GM11168 (cell line): ENCODE data around the gene MAPK12.

Experiments used
- in situ Hi-C: fragments of 300-500 bp; cut with MboI; formaldehyde crosslinking; loops from one replicate; pipeline ENCODE4 v1.12.0; 2022; ENCODE audit warnings: low sequenced_read_pairs; ENCODE audit not compliant: unreplicated experiment

Gene MAPK12

DNA sequence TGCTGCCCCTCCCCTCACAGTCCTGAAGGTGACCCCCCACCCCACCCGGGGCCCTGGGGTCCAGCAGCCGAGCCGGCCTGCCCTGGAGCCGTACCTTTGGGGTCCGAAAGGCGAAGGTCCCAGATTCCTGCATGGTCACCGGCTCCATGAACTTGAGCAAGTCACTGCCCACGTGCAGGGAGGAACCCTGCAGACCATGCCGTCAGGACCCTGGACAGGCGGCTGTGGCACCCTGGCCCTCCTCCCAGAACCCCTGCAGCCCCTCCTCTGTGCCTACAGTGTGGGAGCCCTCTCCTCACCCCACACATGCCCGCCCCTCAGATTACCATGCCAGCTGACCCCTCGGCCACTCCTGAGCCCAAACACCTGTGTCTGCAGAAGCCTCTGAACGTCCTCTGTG is 23.0 kb upstream of the MAPK12 start:
- in situ Hi-C loops: no loop called here

DNA sequence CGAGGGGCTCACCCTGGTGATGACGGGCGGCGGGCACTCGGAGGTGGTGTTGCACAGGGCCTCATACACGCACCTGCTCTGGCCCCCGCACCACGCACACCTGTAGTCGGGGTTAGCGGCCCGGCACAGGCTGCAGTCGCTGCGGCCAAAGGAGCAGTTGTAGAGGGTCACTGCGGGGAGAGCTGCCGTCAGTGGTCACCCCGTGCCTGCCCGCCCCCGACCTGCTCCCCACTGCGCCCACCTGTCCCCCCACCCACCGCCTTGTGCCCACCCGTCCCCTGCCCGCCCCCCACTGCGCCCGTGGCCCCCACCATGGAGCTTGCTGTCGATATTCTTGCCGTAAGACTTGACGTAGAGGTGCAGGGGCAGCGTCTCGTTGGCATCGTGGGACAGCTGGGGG is 22.3 kb upstream of the MAPK12 start:
- in situ Hi-C loops: no loop called here

DNA sequence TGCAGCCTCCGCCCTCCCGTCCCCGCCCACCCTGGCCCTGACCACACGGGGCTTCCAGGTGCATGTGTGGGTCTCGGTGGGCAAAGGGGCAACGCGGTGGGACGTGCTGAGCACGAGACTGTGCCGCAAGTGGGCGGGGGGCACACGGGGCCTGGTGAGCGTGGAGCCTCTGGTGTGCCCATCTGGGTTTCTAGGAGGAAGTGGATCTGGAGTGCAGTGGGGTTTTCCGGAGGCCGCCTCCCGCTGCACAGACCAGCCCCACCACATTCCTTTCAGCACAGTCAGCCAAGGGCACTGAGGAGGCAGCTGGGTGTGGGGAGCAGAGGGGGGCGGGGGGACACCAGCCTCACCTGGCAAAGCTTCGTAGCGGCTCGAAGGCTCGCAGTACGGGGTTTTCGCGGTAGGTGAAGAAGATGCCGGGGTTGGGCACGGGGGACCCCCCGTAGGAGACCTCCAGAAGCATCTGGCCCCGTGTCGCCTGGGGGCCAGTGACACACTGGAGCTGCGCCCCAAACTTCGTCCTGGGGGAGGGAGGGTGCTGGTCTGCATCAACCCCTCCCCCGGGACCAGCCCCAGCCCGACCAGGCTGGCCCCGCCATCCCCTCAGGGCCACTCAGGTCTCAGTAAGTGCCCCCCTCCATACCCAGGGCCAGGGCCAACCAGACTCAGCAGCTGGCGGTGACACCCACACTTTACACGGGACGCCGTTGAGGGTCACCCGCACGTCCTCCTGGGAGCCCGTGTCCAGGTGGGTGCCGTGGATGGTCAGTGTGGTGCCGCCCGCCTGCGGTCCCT is 21.1 kb upstream of the MAPK12 start:
- in situ Hi-C loops: no loop called here

DNA sequence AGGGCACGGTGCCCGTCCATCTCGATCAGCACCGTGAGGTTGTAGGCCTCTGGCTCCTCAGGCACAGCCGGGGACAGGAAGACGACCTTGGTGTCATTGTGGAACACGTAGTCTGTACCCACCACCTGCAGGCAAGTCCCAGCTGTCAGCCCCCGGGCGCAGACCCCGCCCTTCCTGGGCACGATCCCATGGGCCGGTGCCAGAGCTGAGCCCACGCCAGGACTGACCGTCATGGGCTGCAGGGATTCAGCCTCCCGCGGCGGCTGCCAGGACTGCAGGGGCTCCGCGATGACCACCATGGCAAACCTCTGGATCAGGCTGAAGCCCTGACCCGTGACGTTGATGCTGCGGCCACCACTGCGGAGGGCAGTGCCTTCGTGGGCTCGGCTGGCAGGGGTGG is 20.5 kb upstream of the MAPK12 start:
- in situ Hi-C loops: no loop called here

DNA sequence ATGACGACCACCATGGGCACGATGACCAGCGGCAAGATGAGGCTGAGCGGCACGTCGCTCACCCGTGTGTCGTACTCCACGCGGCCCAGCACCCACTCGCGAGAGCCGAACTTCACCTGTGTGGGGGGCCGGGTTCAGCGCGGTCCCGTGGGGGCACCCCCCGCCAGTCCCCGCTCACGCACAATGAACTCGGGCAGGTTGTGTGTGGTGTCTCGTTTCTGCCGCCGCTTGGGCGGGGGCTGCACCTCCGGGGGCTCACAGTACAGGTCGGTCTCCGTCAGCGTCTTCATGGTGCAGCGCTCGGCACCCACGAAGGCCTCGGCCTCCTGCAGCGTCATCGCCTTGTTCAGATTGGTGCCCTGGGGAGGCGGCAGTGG is 19.9 kb upstream of the MAPK12 start:
- in situ Hi-C loops: no loop called here

DNA sequence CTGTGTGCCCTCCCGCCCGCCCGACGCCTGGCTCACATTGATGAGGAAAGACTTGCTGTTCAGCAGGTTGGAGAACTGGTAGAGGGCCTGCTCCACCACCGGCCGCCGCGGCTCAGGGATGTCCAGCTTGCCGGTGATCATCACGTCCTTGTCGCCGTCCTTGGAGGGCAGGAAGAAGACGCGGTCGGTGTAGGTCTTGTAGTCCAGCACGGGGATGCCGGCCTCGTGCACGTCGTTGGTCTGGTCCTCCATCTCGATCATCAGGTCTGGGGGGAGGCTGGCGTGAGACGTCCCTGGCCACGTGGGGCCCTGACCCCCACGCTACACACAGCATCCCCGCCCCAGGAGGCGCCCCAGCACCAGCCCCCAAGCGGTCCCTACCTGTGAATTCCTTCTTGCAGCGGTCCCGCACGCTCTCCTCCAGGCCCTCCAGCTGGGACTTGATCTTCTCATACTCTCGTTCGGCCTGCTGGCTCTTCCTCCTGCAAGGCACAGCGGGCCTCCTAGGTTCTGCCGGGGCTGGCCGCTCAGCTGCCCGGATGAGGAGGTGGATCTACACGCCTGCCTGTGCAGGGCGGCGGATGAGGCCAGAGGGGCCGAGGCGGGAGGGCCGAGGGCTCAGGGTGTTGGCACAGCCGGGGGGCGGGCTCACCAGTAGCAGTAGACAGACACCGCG is 19.4 kb upstream of the MAPK12 start:
- in situ Hi-C loops: no loop called here

DNA sequence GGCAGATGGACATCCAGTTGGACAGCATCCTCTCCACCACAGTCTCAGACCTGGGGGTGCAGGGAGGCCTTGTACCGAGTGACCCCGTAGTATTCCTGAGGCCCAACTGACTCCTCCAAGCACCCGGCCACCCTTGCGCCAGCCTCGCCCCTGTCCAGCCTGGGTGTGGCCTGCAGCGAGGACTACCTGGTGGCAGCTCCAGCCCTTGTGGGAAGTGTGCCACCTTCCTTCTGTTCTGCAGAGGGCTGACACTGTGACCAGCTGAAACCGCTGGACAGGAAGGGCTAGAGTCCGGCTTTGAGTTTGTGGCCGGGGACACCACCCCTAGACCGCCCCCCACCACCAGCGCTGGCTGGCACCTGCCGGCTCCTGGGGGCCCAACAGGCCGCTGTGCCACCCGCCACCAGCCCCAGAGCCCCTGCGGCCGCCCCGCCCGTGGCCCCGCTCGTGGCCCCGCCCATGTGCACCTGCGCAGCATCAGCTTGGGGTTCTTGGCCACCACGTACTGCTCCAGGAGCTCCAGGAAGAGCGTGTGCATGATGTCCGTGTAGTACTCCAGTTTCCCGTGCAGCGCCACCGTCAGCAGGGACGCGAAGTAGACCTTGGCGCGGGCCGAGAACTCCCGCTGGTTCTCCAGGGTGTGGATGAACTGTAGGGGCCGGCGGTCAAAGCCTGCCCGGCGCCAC is 18.7 kb upstream of the MAPK12 start:
- in situ Hi-C loops: no loop called here

DNA sequence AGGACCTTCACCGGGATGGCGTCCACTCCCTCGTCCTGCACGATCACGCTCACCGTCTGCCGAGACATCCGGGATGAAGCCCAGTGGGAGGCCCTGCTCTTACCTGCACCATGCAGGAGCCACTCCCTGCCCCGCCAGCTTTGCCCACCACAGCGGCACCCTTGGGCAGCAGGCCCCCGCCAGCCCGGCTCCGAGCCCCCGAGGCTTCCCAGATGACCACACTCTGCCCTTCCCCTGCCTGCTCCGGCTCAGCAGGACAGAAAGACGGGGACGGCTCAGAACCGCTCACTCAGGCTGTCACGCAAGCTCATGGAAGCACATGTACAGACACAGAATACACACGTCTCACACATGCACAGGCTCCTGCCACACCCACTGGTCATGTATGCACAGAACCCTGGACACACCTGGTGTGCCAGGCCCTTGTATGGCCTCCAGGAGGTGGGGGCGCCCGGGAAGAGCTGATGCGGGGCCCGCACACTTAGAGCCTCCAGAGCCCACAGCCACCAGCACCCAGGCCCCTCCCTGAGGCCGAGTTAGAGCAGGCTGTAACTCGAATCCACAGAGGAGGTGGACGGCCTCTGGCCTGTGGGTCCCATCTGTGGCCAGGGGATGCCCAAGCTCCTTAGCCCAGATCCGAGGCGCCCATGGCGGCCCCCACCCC is 17.6 kb upstream of the MAPK12 start:
- in situ Hi-C loops: loop anchor here (10.0 kb wide), 1 partner anchor 46 kb away; the partner anchor contains the start of gene DENND6B

DNA sequence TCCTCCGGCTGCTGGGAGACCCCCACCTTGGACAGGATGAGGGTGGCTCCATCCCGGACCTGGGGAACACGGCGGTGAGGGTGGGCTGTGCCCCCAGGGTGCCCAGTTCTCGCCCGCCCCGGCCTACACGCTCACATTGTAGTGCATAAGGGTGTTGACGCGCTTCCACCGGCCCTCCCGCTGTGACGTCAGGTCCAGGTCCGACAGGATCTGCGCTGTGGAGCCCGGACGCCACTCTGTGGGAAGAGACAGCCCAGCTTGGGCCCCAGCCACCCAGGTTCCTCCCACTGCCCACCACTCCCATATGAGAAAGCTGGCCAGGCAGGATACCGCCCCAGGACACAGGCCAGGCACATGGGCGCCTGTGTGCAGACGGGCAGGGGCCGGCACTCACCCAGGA is 17.0 kb upstream of the MAPK12 start:
- in situ Hi-C loops: loop anchor here (10.0 kb wide), 1 partner anchor 46 kb away; the partner anchor contains the start of gene DENND6B

DNA sequence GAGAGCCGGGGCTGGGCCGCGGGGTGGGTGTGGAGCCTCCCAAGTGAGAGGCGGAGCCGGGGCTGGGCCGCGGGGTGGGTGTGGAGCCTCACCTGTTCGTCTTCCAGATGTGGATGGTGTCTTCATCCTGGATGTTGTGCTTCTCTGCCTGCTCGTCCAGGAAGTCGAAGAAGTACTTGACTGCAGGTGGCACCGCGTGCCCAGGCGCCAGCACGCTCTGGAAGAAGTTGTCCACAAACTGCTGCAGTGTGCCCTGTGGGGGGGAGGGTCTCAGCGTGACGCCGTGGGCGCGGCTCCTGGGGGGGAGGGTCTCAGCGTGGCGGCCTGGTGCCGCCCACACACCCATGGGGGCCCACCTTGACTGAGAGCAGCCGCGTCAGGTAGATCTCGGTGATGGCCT is 16.3 kb upstream of the MAPK12 start:
- in situ Hi-C loops: loop anchor here (10.0 kb wide), 1 partner anchor 47 kb away; the partner anchor contains the start of gene DENND6B

DNA sequence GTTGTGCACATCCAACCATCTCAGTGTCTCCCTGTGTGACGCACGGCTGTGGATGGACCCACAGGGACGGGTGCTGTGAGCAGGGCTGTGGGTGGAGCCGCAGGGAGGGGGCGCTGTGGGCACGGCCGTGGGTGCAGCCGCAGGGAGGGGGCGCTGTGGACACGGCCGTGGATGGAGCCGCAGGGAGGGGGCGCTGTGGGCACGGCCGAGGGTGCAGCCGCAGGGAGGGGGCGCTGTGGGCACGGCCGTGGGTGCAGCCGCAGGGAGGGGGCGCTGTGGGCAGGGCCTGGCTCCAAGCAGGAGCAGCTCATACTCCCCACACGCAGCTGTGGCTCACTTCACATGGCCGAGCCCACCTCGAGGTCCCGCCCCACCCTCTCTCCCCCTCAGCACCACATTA is 14.7 kb upstream of the MAPK12 start:
- in situ Hi-C loops: loop anchor here (10.0 kb wide), 1 partner anchor 49 kb away; the partner anchor contains the start of gene DENND6B

DNA sequence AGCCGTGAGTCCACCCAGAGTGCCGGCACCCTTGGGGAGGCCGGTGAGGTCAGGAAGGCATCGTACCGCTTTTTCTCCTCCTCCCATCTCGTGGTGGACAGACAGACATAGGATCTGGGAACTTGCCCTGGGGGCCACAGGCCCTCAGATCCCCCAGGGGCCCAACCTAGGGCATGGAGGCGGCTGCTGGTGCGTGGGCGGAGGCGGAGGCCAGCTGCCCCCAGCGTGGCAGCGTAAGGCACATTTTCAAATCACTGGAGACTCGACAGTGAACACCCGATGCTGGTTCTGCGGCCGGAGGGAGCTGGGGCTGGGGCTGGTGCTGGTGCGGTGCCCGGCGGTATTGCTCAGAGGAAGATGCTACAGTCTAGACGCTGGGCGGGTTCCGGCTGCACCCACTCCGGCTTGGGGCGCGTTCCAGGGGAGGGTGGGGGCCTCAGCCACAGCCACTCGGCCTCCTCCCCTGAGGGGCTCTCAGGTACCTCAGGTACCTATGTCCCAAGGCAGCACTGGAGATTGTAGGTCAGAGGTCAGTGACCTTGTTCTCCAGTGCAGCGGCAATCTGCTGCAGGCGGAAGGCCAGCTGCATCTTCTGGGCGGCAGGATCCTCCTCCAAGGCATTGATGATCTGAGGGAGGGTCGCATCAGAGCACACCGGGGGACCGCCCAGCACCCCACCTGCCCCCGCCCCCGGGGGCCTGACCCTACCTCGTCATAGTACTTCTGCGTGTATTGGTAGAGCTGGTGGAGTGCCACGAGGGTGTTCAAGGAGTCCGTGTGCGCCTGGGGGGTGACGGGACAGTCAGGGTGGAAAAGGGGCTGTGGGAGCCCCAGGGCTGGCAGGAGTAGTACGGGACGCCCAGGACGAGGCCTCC is 13.9 kb upstream of the MAPK12 start:
- in situ Hi-C loops: loop anchor here (10.0 kb wide), 1 partner anchor 49 kb away; the partner anchor contains the start of gene DENND6B

DNA sequence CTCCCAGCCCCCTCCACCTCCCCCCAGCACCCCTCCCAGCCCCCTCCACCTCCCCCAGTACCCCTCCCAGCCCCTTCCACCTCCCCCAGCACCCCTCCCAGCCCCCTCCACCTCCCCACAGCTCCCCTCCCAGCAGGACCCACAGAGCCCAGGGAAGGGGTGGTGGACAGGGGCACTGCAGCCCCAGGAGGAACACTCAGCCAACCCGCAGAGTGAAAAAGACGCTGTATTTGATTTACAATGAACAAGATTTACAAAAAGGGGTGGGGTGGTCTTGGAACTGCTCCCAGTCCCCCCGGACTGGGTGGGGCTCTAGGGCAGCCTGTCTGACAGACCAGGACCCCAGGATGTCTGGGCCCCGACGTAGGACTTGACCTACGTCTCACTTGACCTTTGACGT is 13.3 kb upstream of the MAPK12 start:
- in situ Hi-C loops: loop anchor here (10.0 kb wide), 1 partner anchor 50 kb away; the partner anchor contains the start of gene DENND6B

DNA sequence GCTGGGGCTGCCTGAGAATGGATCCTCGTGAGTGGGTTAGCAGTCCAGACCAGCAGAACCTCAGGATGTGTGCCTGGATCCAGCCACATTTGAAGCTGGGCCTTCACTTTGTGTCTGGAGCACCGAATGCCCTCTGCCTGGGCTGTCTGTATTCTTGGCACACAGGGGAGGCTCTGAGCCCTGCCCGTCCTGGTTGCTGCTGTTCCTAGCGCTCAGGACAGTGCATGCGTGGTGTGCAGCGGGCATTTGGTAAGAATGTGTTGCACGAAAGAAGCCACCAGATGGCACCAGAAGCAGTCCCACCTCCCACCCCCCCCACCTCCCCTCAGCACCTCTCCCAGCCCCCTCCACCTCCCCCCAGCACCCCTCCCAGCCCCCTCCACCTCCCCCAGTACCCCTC is 12.8 kb upstream of the MAPK12 start:
- in situ Hi-C loops: loop anchor here (10.0 kb wide), 1 partner anchor 50 kb away; the partner anchor contains the start of gene DENND6B

DNA sequence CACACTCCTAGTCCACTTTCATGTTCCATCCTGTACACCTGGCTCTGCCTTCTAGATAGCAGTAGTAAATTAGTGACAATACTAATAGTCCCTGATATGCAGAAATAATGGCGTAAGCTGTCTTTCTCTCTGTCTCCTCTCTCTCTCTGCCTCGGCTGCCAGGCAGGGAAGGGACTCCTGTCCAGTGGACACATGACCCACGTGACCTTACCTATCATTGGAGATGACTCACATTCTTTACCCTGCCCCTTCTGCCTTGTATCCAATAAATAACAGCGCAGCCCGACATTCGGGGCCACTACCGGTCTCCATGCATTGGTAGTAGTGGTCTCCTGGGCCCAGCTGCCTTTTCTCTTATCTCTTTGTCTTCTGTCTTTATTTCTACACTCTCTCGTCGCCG is 12.3 kb upstream of the MAPK12 start:
- in situ Hi-C loops: loop anchor here (10.0 kb wide), 1 partner anchor 51 kb away; the partner anchor contains the start of gene DENND6B

DNA sequence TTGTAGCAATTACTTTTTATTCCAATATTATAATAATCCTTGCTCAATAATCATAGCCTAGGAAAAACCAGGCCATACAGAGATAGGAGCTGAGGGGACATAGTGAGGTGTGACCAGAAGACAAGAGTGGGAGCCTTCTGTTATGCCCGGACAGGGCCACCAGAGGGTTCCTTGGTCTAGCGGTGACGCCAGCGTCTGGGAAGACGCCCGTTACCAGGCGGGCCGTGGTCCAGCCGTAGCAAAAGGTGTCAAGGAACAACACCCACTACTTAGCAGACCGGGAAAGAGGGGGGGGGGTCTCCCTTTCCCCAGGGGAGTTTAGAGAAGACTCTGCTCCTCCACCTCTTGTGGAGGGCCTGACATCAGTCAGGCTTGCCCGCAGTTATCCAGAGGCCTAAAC is 11.9 kb upstream of the MAPK12 start:
- in situ Hi-C loops: loop anchor here (10.0 kb wide), 1 partner anchor 51 kb away; the partner anchor contains the start of gene DENND6B

DNA sequence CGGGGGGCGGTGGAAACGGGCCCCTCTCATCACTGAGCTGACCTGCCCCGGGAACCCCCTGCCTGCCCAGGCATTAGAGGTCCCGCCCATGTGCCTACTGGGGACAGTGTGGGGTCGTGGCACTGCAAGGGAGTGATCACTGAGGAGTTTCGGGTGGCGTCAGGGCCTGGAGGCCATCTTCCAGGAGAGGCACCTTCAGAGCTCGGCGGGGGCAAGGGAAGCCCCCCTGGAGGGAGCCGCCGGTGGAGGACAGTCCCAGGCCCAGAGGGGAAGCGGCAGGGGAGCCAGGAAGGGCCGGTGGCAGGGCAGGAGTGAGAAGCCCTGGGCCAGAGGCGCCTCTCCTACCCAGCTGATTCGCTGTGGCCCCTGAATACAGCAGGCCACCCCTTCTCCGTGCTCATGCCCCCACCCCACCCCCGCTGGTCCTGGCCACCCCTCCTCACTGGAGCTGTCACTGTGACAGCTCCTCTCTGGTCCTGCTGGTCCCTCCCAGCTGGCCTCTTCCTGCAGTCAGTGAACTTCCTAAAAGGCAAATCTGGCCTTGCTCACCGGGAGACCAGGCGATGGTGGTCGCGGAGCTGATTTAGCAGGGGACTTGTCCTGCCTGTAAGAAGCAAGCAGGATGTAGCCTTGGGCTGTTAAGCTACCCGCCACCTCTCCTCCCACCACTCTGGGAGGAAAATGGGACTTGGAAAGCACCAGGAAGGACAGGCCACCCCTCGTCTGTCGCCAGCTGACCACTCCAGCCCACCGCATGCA is 10.7 kb upstream of the MAPK12 start:
- in situ Hi-C loops: loop anchor here (10.0 kb wide), 1 partner anchor 53 kb away; the partner anchor contains the start of gene DENND6B

DNA sequence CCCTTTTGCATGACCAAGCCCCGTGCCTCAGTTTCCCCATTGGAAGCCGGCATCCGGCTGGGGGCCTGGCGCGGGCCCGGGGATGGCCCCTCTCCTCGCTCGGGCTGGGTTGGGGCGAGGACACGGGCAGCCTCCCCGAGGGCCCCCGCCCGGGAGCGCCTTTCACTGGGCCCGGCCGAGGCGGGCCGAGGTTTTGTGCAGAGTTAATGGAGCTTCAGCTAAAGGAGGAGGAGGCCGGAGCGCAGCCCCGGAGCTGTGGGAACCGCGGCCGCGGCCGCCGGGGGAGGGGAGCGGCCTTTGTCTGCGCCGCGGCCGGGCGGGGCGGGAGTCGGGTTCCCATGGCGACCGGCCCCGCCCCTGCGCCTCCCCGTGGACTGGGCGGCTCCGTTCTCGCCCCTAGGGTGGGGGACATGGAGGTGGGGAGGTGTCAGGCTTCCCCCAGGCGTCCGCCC is 10.1 kb upstream of the MAPK12 start:
- in situ Hi-C loops: loop anchor here (10.0 kb wide), 1 partner anchor 53 kb away; the partner anchor contains the start of gene DENND6B
